ENCODE results near the gene IGIP. TPM values are rescaled to one million over a fixed set of nuclear protein-coding genes. Genes with fewer than 3 reads are reported as not detected.

The IGIP gene
- total and polyA plus RNA-seq, 2 of the 8 experiments (the other 6 are each of a cell fraction or from before 2014, with no cell fraction given) = 0.32 to 0.69 TPM

- no peak for TF ChIP-seq KDM5A (IDR thresholded peaks at IDR 0.05; ENCODE audit: low read length)
- TF ChIP-seq TEAD4 (IDR thresholded peaks at IDR 0.05; ENCODE audit: low read depth, low read length) = no peak
- TF ChIP-seq EZH2 (IDR thresholded peaks at IDR 0.05; ENCODE audit: low read depth, low read length, severe bottlenecking) = no peak
- TF ChIP-seq ZNF274 (IDR thresholded peaks at IDR 0.05; ENCODE audit: borderline replicate concordance, extremely low read depth, low read length) = no peak
- no peak for TF ChIP-seq SRF (IDR thresholded peaks at IDR 0.05; ENCODE audit: low read depth, low read length)
- peak; percentile 95 for TF ChIP-seq CREB1 (IDR thresholded peaks at IDR 0.05)
- peak; percentile 88 for TF ChIP-seq CEBPB (IDR thresholded peaks at IDR 0.05; ENCODE audit: low read depth, low read length)
- TF ChIP-seq SIRT6 (IDR thresholded peaks at IDR 0.05; ENCODE audit: low read length) = no peak
- TF ChIP-seq ATF2 (IDR thresholded peaks at IDR 0.05; ENCODE audit: low read length) = no peak
- no peak for TF ChIP-seq JUN (IDR thresholded peaks at IDR 0.05; ENCODE audit: low read depth, low read length)
- TF ChIP-seq EP300 (IDR thresholded peaks at IDR 0.05; ENCODE audit: borderline replicate concordance in 1 of 2, low read depth in 2 of 2, low read length in 2 of 2) = 0 out of 3 replicates have a peak, but pooled peaks of 1 of the 2 experiments have one; percentile 12
- no peak for TF ChIP-seq SIX5 (IDR thresholded peaks at IDR 0.05; ENCODE audit: low read depth, low read length)
- TF ChIP-seq KDM1A (IDR thresholded peaks at IDR 0.05; ENCODE audit: borderline replicate concordance, low read length) = peak; percentile 62; the same call in 1 of the 2 replicates
- no peak; the same call in 1 of the 2 replicates for TF ChIP-seq JUND (IDR thresholded peaks at IDR 0.05; ENCODE audit: low read length)
- TF ChIP-seq SUZ12 (IDR thresholded peaks at IDR 0.05; ENCODE audit: low read length) = no peak
- no peak for TF ChIP-seq RNF2 (IDR thresholded peaks at IDR 0.05; ENCODE audit: borderline replicate concordance, low read depth, low read length, missing control alignments, poor library complexity, severe bottlenecking)
- TF ChIP-seq USF2 (IDR thresholded peaks at IDR 0.05; ENCODE audit: low read length) = peak; percentile 74
- no peak for TF ChIP-seq SP4 (IDR thresholded peaks at IDR 0.05; ENCODE audit: low read length)
- TF ChIP-seq MAX (IDR thresholded peaks at IDR 0.05) = peak; percentile 42
- no peak for TF ChIP-seq POU5F1 (IDR thresholded peaks at IDR 0.05; ENCODE audit: low read depth, low read length)
Observed at GRCh38 chr5:140174465-140175366, 49.0 kb downstream of the IGIP start, which contains the start of gene CYSTM1 (continued).

Measured in H1 (cell line).